GM19043 (cell line): ENCODE data around the gene RETREG3.
A peak's percentile ranks its signal among the peaks of the same experiment; 100 is the strongest.
"Not testable (repeated sequence)": the region's sequence is repeated elsewhere in the genome, so short reads cannot be mapped to it uniquely, and the experiment has no call there.

Source experiments
- ATAC-seq: cut with Tn5 transposase; IDR thresholded peaks from one replicate; pipeline ENCODE4 v1.9.1; 2021; ENCODE audit warnings: low read depth; ENCODE audit not compliant: unreplicated experiment

Gene RETREG3

GRCh38 chr17:42613699-42614295 is 4.6 kb upstream of the RETREG3 start:
- ATAC-seq: no peak

- ATAC-seq: no peak
These were observed 2.8 kb upstream of the RETREG3 start for GRCh38 chr17:42612013-42612412.

DNA sequence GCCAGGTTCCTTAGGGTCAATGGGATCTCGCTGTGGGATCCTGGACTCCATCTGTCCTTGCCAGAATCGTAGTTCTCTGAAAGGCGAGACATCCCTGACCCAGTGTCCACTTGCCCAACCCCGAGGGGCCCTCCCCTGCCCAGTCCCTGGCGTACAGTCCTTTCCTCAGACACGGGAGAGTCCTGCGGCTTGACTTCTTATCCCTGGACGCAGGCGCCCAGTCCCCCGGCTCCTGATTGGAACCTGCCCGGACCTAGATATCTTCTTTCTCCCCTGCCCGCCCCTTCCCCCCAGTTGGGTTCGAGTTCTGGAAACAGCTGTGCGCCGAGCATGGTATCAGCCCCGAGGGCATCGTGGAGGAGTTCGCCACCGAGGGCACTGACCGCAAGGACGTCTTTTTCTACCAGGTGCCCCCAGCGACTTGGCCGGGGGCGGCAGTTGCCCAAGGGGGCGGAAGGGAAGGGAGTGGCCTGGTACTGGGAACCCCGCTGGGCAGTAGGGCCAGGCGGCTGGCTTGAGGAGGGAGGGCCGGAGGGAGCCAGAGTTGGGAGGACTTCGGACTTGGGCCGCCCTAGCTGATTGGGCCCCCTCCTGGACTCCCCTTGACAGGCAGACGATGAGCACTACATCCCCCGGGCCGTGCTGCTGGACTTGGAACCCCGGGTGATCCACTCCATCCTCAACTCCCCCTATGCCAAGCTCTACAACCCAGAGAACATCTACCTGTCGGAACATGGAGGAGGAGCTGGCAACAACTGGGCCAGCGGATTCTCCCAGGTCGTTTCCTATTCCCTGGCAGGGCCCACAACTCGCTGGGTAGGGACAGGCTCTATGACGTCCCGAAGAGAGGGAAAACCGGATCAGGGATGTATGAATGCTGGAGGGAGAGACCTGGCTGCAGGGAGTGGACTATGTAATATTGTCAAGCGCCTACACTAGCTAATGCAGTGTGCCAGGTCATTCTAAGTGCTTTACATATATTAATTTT is 934 bp upstream of the RETREG3 start:
- not testable (repeated sequence) for ATAC-seq

DNA sequence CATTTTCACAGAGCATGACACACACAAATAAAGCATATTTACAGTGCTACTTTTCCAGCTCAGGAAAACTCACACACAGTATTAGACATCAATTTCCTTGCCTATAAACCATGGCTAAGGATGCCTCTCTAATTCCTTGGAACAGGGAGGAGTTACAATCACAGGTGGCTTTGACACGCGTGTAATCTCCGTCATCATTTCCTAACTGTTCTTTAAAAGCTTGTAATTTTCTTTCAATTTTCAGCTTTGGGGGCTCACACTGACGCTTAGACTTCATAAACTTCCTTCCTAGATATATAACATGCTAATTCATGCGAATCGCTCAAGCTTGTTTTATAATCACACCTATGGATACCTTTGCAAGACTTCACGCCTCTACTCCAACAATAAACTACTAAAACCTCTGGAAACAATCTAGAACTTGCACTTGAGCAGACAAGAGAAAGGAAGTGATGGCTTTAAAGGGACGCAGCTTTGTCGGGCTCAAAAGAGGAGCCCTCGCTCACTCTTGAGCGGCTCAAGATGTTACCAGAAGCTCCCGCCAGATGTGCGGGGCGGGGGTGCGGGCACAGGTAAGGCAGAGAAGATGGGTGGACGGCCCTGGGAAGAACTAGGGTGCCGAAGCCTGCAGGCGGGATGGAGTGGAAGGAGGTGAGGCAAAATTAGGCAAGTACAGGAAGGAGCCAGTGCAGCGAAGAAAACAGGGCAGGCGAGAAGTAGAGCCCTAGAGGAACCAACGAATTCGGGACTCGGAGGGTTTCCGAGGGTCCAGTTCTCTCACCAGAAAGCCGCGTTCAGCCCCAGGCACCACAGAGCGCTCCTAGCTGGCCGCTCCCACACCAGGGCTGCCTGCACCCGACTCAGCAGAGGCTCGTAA is 631 bp downstream of the RETREG3 start:
- peak; percentile 8 for ATAC-seq

DNA sequence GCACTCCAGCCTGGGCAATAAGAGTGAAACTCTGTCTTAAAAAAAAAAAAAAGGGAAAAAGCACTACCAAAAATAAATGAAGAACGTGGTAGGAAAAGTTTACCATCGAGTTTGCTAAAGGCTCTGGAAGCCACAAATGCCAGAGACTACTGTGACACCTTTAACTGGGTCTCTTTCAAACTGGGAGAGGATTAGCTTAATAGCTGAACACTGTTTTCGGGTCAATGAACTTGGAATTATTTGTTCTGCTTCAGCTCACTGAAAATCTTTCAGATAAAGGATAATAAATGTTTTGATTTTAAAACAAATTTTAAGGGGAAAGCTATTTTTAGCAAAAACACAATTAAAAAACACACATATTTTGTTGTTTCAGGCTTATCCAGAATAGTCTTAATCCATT is 1.4 kb downstream of the RETREG3 start:
- ATAC-seq: no peak

GRCh38 chr17:42603318-42603717 is 5.9 kb downstream of the RETREG3 start:
- ATAC-seq: no peak

DNA sequence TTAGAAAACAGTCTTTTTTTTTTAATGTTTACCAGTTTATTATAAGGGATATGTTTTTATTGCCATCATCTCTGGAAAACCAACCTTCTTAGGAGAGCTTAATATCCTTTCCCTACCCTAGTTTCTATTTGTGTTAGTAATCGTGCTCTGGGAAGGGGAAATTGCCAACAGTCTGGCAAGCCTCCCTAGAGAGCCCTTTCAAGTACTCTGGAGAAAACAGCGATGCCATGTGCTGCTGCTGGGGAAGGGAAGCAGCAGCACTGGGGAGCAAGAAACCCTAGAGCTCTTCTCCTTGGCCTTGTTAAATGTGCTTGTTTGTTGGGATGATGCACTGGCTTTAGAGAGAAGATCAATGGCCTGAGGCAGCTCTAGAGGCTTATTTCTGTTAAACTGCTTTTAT is 10.3 kb downstream of the RETREG3 start:
- no peak for ATAC-seq

- no peak for ATAC-seq
These were observed 12.8 kb downstream of the RETREG3 start for GRCh38 chr17:42596386-42596785.

GRCh38 chr17:42591411-42591810 is 17.8 kb downstream of the RETREG3 start:
- ATAC-seq: no peak

- ATAC-seq: no peak
These were observed 18.3 kb downstream of the RETREG3 start for GRCh38 chr17:42590886-42591285.

DNA sequence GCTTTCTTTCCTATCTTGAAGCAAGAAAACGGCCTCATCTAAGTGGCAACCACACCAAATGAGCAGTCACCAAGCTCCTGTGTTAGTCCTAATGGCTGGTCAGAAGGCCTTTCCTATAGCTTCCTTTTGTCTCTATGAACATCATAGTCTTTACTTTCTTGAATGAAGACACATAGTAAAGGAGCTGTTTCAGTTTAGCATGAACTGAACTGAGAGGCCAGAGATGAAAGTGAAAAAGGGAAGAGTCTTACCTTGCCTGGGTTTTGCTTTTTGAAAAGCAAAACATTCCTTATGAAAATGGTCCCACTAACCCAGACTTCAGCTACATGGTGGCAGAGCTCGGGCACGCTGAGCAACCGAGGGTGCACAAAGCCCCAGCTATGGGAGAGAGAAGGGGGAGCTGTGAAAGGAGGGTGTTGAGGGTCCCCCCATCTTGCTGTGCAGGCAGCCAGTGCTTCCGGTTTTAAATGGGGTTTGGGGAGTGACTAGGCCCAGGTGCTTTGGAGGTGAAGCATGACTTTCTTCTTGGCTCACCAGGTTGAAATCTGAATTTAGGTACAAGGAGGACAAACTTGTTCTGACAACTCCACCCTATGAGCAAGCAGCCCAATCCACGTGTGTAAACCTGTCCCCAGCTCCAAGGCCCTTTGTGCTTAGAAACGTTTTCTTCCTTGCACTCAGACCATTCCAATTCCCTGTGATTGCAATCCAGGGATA is 22.5 kb downstream of the RETREG3 start:
- ATAC-seq: no peak

DNA sequence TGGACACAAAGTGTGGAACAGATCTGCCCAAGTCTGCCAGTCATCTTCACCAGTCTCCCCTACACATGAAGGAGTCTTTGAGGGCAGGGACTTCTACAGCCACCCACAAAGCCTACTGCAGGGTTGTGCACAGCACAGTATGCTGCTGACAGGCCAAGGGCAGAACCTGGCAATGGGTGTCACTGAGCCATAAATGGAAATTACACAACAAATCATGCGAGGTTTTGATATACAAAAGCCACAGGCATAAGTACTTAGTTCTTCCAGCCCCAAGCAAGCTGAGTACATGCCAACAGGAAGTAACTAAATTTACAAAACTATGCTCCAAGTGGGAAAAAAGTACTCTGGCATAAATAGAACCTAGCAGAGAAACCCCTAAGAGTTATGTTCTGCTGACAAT is 23.8 kb downstream of the RETREG3 start:
- no peak for ATAC-seq

- ATAC-seq: no peak
These were observed 24.3 kb downstream of the RETREG3 start for GRCh38 chr17:42584880-42585279.

- ATAC-seq: no peak
These were observed 27.4 kb downstream of the RETREG3 start for GRCh38 chr17:42581744-42582270.

DNA sequence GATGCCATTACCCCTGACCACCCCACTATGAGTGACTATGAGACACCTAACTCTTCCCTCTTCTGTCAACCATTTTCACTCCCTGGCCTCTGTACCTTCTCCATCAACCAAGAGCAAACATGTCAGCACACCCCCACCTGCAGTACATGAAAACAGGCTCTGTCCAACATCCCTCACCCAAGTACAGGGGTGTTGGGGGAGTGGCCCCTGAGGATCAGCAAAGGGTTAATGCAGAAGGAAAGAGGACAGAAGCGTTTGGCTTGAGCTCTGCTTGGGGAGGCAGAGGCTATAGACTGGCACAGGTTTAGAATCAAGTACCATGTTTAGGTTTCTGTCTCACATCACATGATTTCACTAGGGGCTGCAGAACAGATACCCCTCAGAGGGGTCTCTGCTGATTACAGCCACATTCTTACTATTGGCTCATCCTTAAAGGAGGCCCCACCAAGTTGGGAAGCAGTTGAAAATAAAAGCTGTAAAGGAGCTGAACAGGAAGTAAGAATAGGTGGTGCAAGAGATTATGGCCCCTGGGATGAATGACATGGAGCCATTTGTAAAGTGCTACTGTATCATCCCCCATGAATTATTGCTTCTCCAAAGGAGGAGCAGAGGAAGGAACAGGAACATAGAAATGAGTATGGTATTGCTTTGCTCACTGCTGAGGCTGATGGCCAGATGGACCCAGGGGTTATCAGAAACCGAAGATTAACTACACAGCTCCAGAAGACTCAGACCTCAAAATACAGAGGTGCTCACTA is 29.2 kb downstream of the RETREG3 start:
- no peak for ATAC-seq

- ATAC-seq: peak; percentile 41
These were observed 30.8 kb downstream of the RETREG3 start for GRCh38 chr17:42578282-42578869.

DNA sequence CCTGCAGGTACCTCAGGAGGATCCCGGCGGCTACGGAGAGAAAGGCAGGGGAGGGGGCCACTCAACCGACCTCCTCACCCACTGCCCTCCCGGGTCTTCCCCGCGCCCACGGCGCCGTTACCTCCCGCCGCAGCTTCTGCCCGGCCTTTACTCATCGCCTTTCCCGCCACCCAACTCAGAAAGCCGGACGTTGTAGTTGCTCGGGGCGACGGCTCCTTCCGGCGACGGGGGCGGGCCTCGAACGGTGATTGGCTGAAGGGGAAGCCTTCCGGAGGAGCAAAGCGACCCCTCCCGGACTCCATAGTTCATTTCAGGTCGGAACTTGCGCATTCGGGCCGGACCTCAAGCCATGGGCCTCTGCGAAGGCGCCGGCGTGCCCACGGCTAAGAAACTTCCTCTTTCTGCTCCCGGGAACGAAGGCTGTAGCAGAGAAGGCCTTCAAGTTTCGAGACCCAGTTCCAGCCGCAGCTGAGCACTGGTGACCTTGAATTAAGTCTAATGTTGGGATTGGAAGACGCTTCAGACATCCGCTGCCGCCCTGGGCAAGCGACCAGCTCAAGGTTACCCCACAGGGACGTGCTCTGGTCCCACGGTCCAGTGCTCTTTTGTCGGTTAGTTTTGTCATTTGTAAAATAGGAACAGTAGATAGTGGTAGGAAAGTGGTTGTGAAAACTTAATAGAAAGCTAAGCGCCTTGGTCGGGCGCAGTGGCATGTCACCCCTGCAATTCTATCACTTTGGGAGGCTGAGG is 31.5 kb downstream of the RETREG3 start, which contains the start of gene PSMC3IP:
PSMC3IP (minus strand) TSS at position 198 of the 750 bp plus-strand sequence; CDS start at position 155, 43 bp downstream.
- peak; percentile 76 for ATAC-seq

GRCh38 chr17:42577140-42577531 is 32.0 kb downstream of the RETREG3 start:
- no peak for ATAC-seq
